ENCODE data around the gene NRIP1. TPM values are rescaled to one million over a fixed set of nuclear protein-coding genes. Genes with fewer than 3 reads are reported as not detected.
A peak's percentile ranks its signal among the peaks of the same experiment; 100 is the strongest.

The NRIP1 gene
- total RNA-seq, 1 experiment from 2014 or later = 29.6 TPM

- Histone ChIP-seq H3K27me3 (ENCODE audit: insufficient read depth, low read length) (no peaks in the 10 kb centered on the region), H3K4me2 (ENCODE audit: low read length) (no peak overlapping the region), H3K27ac (ENCODE audit: low read depth, low read length) (no peak overlapping the region), H4K20me1 (ENCODE audit: insufficient read depth) (no peaks in the 10 kb centered on the region), H2AFZ (ENCODE audit: low read depth, low read length, poor library complexity, severe bottlenecking) (no peak overlapping the region), H3K4me1 (ENCODE audit: control insufficient read depth in 1 of 2, insufficient read depth in 2 of 2, low read length in 2 of 2) (peaks cover 0 to 4% of the 10 kb centered on the region in 2 experiments; a peak in 1 of 4 replicates), H3K9ac (ENCODE audit: low read length) (no peak overlapping the region), H3K79me2 (ENCODE audit: insufficient read depth, low read length) (no peaks in the 10 kb centered on the region), H3K9me3 (ENCODE audit: control insufficient read depth in 1 of 2, insufficient read depth in 1 of 2, low read depth in 1 of 2, low read length in 2 of 2) (peaks cover 6% of the 10 kb centered on the region in 2 experiments; a peak in 2 of 4 replicates), H3K4me3 (replicated peaks in 1 of 2; ENCODE audit: low read depth in 1 of 2, low read length in 2 of 2) (no peak overlapping the region), H3K36me3 (ENCODE audit: control insufficient read depth in 1 of 2, insufficient read depth in 2 of 2, low read length in 2 of 2) (no peaks in the 10 kb centered on the region), H3K9me2 (ENCODE audit: insufficient read depth) (no peaks in the 10 kb centered on the region)
- ChIA-PET POLR2A (no interaction called here), RAD21 (ENCODE audit: low non-redundant PET in 1 of 2, low total read pairs in 2 of 2, uncharacterized antibody in 2 of 2, unreplicated experiment in 2 of 2) (no interaction called here), CTCF (no interaction called here)
- ATAC-seq (no peak), DNase-seq (ENCODE audit: low read depth, low spot score) (no peak)
- intact Hi-C loops (cut with micrococcal nuclease) = no loop called here
- TF ChIP-seq CTCF (IDR thresholded peaks at IDR 0.05 in 2 of 3, conservative IDR thresholded peaks at IDR 0.05 in 1 of 3; ENCODE audit: borderline replicate concordance in 1 of 3, insufficient read depth in 1 of 3, low read depth in 2 of 3, low read length in 2 of 3) (0 out of 6 replicates have a peak, but pooled peaks of 1 of the 3 experiments have one; percentile 16), SRF (IDR thresholded peaks at IDR 0.05; ENCODE audit: low read depth) (no peak)
- BruUV-seq (replicated peaks) = no TSS peak
Observed at GRCh38 chr21:14952916-14953315, 111.9 kb downstream of the NRIP1 start.

GRCh38 chr21:14949603-14950002 lies 115.2 kb downstream of the NRIP1 start:
- H2AFZ ChIP-seq (ENCODE audit: low read depth, low read length, poor library complexity, severe bottlenecking) = no peak overlapping the region
- ChIA-PET CTCF (no interaction called here), POLR2A (no interaction called here), RAD21 (ENCODE audit: low non-redundant PET in 1 of 2, low total read pairs in 2 of 2, uncharacterized antibody in 2 of 2, unreplicated experiment in 2 of 2) (no interaction called here)
- no peaks in the 10 kb centered on the region for H3K9me2 ChIP-seq (ENCODE audit: insufficient read depth)
- H3K4me1 ChIP-seq (ENCODE audit: control insufficient read depth in 1 of 2, insufficient read depth in 2 of 2, low read length in 2 of 2) = no peaks in the 10 kb centered on the region
- H3K79me2 ChIP-seq (ENCODE audit: insufficient read depth, low read length) = no peaks in the 10 kb centered on the region
- intact Hi-C loops (cut with micrococcal nuclease) = no loop called here
- peaks cover 6% of the 10 kb centered on the region in 2 experiments; a peak in 2 of 4 replicates for H3K9me3 ChIP-seq (ENCODE audit: control insufficient read depth in 1 of 2, insufficient read depth in 1 of 2, low read depth in 1 of 2, low read length in 2 of 2)
- H3K27ac ChIP-seq (ENCODE audit: low read depth, low read length) = no peak overlapping the region
- BruUV-seq (replicated peaks) = no TSS peak
- H4K20me1 ChIP-seq (ENCODE audit: insufficient read depth) = no peaks in the 10 kb centered on the region
- no peaks in the 10 kb centered on the region for H3K27me3 ChIP-seq (ENCODE audit: insufficient read depth, low read length)
- H3K9ac ChIP-seq (ENCODE audit: low read length) = no peak overlapping the region
- H3K4me2 ChIP-seq (ENCODE audit: low read length) = no peak overlapping the region
- ATAC-seq (no peak), DNase-seq (ENCODE audit: low read depth, low spot score) (no peak)
- H3K4me3 ChIP-seq (replicated peaks in 1 of 2; ENCODE audit: low read depth in 1 of 2, low read length in 2 of 2) = no peak overlapping the region
- H3K36me3 ChIP-seq (ENCODE audit: control insufficient read depth in 1 of 2, insufficient read depth in 2 of 2, low read length in 2 of 2) = no peaks in the 10 kb centered on the region
- TF ChIP-seq POLR2AphosphoS5 (IDR thresholded peaks at IDR 0.05; ENCODE audit: low read depth, low read length) = no peak
- TF ChIP-seq EGR1 (IDR thresholded peaks at IDR 0.05; ENCODE audit: low read depth) = no peak
- TF ChIP-seq ZBTB33 (IDR thresholded peaks at IDR 0.05; ENCODE audit: extremely low read depth, insufficient replicate concordance, low read length) = no peak
- TF ChIP-seq EZH2phosphoT487 (IDR thresholded peaks at IDR 0.05; ENCODE audit: borderline replicate concordance) = no peak
- no peak for TF ChIP-seq FOSL1 (IDR thresholded peaks at IDR 0.05; ENCODE audit: low read depth)
- TF ChIP-seq CTCF (IDR thresholded peaks at IDR 0.05 in 2 of 3, conservative IDR thresholded peaks at IDR 0.05 in 1 of 3; ENCODE audit: borderline replicate concordance in 1 of 3, insufficient read depth in 1 of 3, low read depth in 2 of 3, low read length in 2 of 3) = no peak
- no peak for TF ChIP-seq REST (IDR thresholded peaks at IDR 0.05; ENCODE audit: low read depth)

Data from HCT116 (cell line).